Panc1 (cell line): Measurements from ENCODE around the gene MCF2L.

Source experiments
- REST ChIP-seq, 2 experiments: IDR thresholded peaks; 2 replicates each; pipeline ENCODE4 v1.6.1; 2011 to 2012; ENCODE audit warnings: low read depth in 2 of 2, control low read depth in 1 of 2, low read length in 1 of 2, mild to moderate bottlenecking in 1 of 2, moderate library complexity in 1 of 2; ENCODE audit not compliant: insufficient read depth in 1 of 2
- TF ChIP-seq, protein P1 (sequence below): fragments of 450-650 bp; IDR thresholded peaks from 2 replicates; pipeline ENCODE4 v1.5.1; 2017; ENCODE audit warnings: mild to moderate bottlenecking

DNA sequence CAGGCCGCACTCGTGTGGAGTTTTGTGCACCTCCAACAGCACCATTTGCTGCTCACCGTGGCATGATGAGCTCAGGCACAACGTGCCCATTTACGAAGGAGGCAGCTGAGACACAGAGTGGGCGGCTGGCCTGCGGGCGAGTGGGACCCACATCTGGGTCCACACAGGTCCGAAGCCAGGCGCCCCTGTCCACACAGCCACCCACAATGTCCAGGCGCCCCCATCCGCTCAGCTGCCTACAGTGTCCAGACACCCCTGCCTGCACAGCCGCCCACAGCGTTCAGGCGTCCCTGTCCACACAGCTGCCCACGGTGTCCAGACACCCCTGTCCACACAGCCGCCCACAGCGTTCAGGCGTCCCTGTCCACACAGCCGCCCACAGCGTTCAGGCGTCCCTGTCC, 94.1 kb downstream of the MCF2L start:
- TF ChIP-seq, protein P1, sequence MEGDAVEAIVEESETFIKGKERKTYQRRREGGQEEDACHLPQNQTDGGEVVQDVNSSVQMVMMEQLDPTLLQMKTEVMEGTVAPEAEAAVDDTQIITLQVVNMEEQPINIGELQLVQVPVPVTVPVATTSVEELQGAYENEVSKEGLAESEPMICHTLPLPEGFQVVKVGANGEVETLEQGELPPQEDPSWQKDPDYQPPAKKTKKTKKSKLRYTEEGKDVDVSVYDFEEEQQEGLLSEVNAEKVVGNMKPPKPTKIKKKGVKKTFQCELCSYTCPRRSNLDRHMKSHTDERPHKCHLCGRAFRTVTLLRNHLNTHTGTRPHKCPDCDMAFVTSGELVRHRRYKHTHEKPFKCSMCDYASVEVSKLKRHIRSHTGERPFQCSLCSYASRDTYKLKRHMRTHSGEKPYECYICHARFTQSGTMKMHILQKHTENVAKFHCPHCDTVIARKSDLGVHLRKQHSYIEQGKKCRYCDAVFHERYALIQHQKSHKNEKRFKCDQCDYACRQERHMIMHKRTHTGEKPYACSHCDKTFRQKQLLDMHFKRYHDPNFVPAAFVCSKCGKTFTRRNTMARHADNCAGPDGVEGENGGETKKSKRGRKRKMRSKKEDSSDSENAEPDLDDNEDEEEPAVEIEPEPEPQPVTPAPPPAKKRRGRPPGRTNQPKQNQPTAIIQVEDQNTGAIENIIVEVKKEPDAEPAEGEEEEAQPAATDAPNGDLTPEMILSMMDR, result no peak
- TF ChIP-seq REST (IDR thresholded peaks at IDR 0.05; ENCODE audit: insufficient read depth in 1 of 2, low read depth in 2 of 2, low read length in 1 of 2), result no peak
